Mesendoderm (in vitro differentiated cells): ENCODE data around the gene SURF2.

ENCODE experiments used
- DNase-seq: peaks from one replicate; pipeline ENCODE4 v3.0.0; 2013
- H2AK5ac ChIP-seq: 2 replicates; pipeline ENCODE4 v1.6.1; 2013; ENCODE audit warnings: low read length, inconsistent platforms
- H2BK120ac ChIP-seq: 2 replicates; pipeline ENCODE4 v1.6.1; 2013; ENCODE audit warnings: low read depth, mild to moderate bottlenecking, low read length, moderate library complexity, mixed read lengths
- H2BK15ac ChIP-seq: replicated peaks from 2 replicates; pipeline ENCODE4 v1.6.1; 2013; ENCODE audit warnings: low read depth, mild to moderate bottlenecking, moderate library complexity
- H2BK5ac ChIP-seq: 2 replicates; pipeline ENCODE4 v1.6.1; 2013; ENCODE audit warnings: low read length, inconsistent platforms
- H3K18ac ChIP-seq: 2 replicates; pipeline ENCODE4 v1.6.1; 2013; ENCODE audit warnings: mild to moderate bottlenecking, low read length, mixed read lengths
- H3K23ac ChIP-seq: one replicate; pipeline ENCODE4 v1.6.1; 2013; ENCODE audit warnings: low read length
- H3K27ac ChIP-seq: 2 replicates; pipeline ENCODE4 v1.5.1; 2013; ENCODE audit warnings: low read depth, mild to moderate bottlenecking, inconsistent platforms, low read length, moderate library complexity
- H3K27me3 ChIP-seq: 2 replicates; pipeline ENCODE4 v1.6.1; 2013; ENCODE audit warnings: low read length, control low read depth, mild to moderate bottlenecking, inconsistent platforms; ENCODE audit not compliant: insufficient read depth, poor library complexity
- H3K36me3 ChIP-seq: 2 replicates; pipeline ENCODE4 v1.6.1; 2013; ENCODE audit warnings: low read length, inconsistent platforms; ENCODE audit not compliant: control insufficient read depth, insufficient read depth
- H3K4ac ChIP-seq: one replicate; pipeline ENCODE4 v1.6.1; 2013; ENCODE audit warnings: low read depth, mild to moderate bottlenecking, low read length, moderate library complexity
- H3K4me1 ChIP-seq: 2 replicates; pipeline ENCODE4 v1.6.1; 2013; ENCODE audit warnings: low read depth, low read length, inconsistent platforms; ENCODE audit not compliant: control insufficient read depth
- H3K4me2 ChIP-seq: 2 replicates; pipeline ENCODE4 v1.6.1; 2013; ENCODE audit warnings: low read length
- H3K4me3 ChIP-seq: 2 replicates; pipeline ENCODE4 v1.5.1; 2013; ENCODE audit warnings: mild to moderate bottlenecking, low read length
- H3K56ac ChIP-seq: one replicate; pipeline ENCODE4 v1.6.1; 2013; ENCODE audit warnings: low read length
- H3K79me1 ChIP-seq: 2 replicates; pipeline ENCODE4 v1.6.1; 2013; ENCODE audit warnings: low read length, inconsistent platforms
- H3K79me2 ChIP-seq: 2 replicates; pipeline ENCODE4 v1.6.1; 2013; ENCODE audit warnings: mild to moderate bottlenecking, low read length; ENCODE audit not compliant: control insufficient read depth, insufficient read depth
- H3K9ac ChIP-seq: 2 replicates; pipeline ENCODE4 v1.6.1; 2013; ENCODE audit warnings: low read length, inconsistent platforms
- H4K5ac ChIP-seq: one replicate; pipeline ENCODE4 v1.6.1; 2013; ENCODE audit warnings: low read length
- H4K8ac ChIP-seq: one replicate; pipeline ENCODE4 v1.6.1; 2013; ENCODE audit warnings: low read depth, mild to moderate bottlenecking, control low read depth, low read length, moderate library complexity
- WGBS: extraction: QIAGEN DNeasy Blood & Tissue Kit; methylation state at CpG from one replicate; pipeline ENCODE4 v1.1.7; 2013; ENCODE audit warnings: low lambda C conversion rate, missing lambda C conversion rate; ENCODE audit not compliant: insufficient coverage; ENCODE audit errors: extremely low coverage; 5-methylcytosine and 5-hydroxymethylcytosine counted together

Gene SURF2

DNA sequence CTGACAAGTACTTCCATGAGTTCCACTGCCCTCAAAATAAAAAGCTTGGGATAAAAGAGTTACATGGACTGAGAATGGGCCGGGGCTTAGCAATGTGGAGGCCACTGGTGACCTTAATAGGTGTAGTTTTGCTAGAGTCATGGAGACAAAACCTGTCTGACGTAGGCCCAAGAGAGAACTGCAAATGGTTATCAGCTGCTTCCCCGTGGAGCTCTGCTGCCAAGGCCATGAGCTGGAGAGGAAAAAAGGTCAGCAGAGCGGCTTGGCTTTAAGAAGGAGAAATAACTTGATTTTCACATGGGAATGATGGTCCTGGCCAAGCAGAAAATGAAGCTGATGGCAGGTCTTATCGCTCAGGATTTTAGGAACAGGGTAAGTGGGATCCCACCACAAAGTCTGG lies 16.7 kb upstream of the SURF2 start:
- H2BK120ac ChIP-seq = no peak overlapping the region
- peaks cover 12% of the 10 kb centered on the region for H3K36me3 ChIP-seq
- H2BK5ac ChIP-seq = no peak overlapping the region
- no peak for DNase-seq
- H3K79me2 ChIP-seq = peaks cover 5% of the 10 kb centered on the region
- no peak overlapping the region for H3K9ac ChIP-seq
- H3K4me2 ChIP-seq = no peak overlapping the region
- H4K5ac ChIP-seq = no peak overlapping the region
- H3K4ac ChIP-seq = no peak overlapping the region
- H3K4me1 ChIP-seq = peaks cover under 1% of the 10 kb centered on the region
- no peak overlapping the region for H2AK5ac ChIP-seq
- H3K79me1 ChIP-seq = peaks cover 2% of the 10 kb centered on the region
- H3K56ac ChIP-seq = no peak overlapping the region
- no peak overlapping the region for H3K18ac ChIP-seq
- H3K23ac ChIP-seq = no peak overlapping the region
- no peak overlapping the region for H3K27ac ChIP-seq
- H3K27me3 ChIP-seq = no peaks in the 10 kb centered on the region
- no peak overlapping the region for H2BK15ac ChIP-seq
- WGBS = no CpG with 5 or more reads among the region's 5 CpGs
- H3K4me3 ChIP-seq = no peak overlapping the region
- H4K8ac ChIP-seq = no peak overlapping the region

DNA sequence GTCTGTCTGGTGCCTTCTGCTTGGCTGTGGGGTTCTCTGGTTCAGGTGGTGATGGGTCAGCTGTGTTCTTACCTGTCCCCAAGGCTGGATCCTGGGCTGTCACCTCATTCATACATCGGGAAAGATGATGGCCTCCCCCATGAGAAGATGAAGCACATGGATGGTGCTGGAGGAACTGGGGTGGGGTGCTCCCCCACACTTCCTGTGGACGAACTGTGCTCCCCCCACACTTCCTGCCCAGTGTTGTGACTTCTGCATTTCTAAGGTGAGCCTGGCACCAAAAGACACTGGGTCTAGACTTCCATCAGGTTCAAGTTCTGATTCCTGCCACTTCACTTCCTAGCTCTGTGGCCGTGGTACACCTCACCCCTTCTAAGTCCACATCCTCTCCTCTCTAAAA lies 16.1 kb upstream of the SURF2 start:
- Histone ChIP-seq H3K4me1 (no peaks in the 10 kb centered on the region), H2AK5ac (no peak overlapping the region), H3K27me3 (no peaks in the 10 kb centered on the region), H3K4me3 (no peak overlapping the region), H3K4ac (no peak overlapping the region), H2BK15ac (no peak overlapping the region), H3K23ac (no peak overlapping the region), H3K36me3 (peaks cover 12% of the 10 kb centered on the region), H3K4me2 (no peak overlapping the region), H3K27ac (no peak overlapping the region), H3K79me1 (peaks cover 5% of the 10 kb centered on the region), H3K56ac (no peak overlapping the region), H2BK5ac (no peak overlapping the region), H3K9ac (no peak overlapping the region), H4K5ac (no peak overlapping the region), H2BK120ac (no peak overlapping the region), H4K8ac (no peak overlapping the region), H3K18ac (no peak overlapping the region), H3K79me2 (peaks cover 3% of the 10 kb centered on the region)
- DNase-seq = no peak
- no CpG with 5 or more reads among the region's 3 CpGs for WGBS

DNA sequence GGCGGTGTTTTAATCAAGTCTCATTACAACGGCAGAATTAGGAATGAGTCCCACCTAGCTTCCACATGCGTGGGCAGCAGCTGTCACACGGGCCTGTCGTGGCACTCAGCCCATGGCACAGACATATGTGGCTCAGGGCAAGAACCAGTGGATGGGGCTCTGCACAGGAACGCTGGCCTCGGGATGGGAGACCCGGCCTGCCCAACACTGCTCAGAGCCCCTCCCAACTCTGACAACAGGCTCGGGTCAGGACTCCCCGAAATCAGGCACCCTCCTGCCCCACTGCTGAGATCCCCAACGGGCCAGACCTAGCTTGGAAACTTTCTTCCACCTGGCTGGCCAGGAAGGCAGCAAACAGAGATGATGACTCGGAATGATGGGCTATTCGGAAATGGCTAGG lies 15.4 kb upstream of the SURF2 start:
- Histone ChIP-seq H4K8ac (no peak overlapping the region), H3K4ac (no peak overlapping the region), H4K5ac (no peak overlapping the region), H3K4me2 (no peak overlapping the region), H3K27ac (no peak overlapping the region), H3K27me3 (no peaks in the 10 kb centered on the region), H3K56ac (no peak overlapping the region), H3K18ac (no peak overlapping the region), H3K23ac (no peak overlapping the region), H2AK5ac (no peak overlapping the region), H2BK5ac (no peak overlapping the region), H3K79me2 (peaks cover 6% of the 10 kb centered on the region), H3K4me3 (no peak overlapping the region), H2BK120ac (no peak overlapping the region), H3K4me1 (no peaks in the 10 kb centered on the region), H2BK15ac (no peak overlapping the region), H3K9ac (no peak overlapping the region), H3K36me3 (peaks cover 14% of the 10 kb centered on the region), H3K79me1 (peaks cover 10% of the 10 kb centered on the region)
- DNase-seq = no peak
- no CpG with 5 or more reads among the region's 13 CpGs for WGBS

DNA sequence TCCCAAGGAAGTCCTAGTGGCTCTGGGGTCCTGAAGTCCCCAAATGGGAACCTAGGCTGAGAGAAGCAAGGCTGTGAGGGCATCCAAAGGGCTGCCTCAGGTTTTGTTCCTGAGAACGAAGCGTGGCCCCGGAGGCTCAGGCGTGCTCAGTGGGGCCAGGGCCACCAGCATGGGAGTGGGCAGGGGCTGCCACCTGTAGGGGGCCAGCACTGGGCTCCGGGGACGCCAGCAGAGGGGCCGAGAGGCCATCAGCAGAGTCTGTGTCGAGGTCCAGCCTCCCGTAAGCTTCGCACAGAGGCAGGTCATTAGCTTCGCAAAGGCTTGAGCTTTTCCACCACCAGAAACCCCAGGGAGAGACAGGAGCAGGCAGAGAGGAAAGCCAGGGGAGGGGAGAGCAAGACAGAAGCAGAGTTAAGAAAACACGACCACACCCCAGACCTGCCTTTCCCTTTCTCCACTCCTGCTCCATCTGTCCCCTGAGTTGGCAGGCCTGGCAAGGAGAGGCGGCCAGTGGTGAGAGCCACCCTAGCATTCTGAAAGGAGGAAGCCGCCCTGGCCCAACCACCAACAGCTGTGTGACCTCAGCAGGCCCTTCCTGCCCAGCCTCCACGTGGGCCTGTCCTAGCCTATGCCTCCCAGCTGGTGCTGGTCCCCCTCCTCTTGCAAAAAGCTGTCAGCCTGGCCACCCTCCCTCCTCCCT lies 14.8 kb upstream of the SURF2 start:
- Histone ChIP-seq H4K8ac (no peak overlapping the region), H2AK5ac (no peak overlapping the region), H2BK120ac (no peak overlapping the region), H3K27ac (no peak overlapping the region), H2BK15ac (no peak overlapping the region), H3K79me1 (peaks cover 16% of the 10 kb centered on the region), H3K36me3 (peaks cover 14% of the 10 kb centered on the region), H3K56ac (no peak overlapping the region), H3K9ac (no peak overlapping the region), H3K18ac (no peak overlapping the region), H2BK5ac (no peak overlapping the region), H3K27me3 (no peaks in the 10 kb centered on the region), H3K4me2 (no peak overlapping the region), H3K4ac (no peak overlapping the region), H3K79me2 (peaks cover 12% of the 10 kb centered on the region), H3K4me3 (no peak overlapping the region), H3K4me1 (no peaks in the 10 kb centered on the region), H4K5ac (no peak overlapping the region), H3K23ac (no peak overlapping the region)
- no CpG with 5 or more reads among the region's 15 CpGs for WGBS
- no peak for DNase-seq

DNA sequence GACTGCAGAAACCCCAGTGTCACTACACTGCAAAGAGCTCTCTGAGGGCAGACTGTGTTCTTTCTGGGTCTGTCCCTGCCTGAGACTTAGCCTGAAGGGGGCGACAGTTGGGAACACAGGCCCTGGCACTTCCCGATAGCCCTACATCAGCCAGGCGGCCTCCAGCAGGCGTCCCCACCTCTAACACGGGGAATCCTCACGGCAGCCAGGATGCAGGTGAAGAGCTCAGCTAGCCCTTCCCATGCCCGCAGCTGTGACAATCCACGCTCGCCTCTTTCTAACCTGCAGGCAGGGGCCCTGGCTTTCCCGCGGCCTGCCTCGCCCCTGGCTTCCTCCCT lies 14.3 kb upstream of the SURF2 start:
- H2BK5ac ChIP-seq = no peak overlapping the region
- no peak overlapping the region for H3K18ac ChIP-seq
- H2AK5ac ChIP-seq = no peak overlapping the region
- no peak overlapping the region for H3K4ac ChIP-seq
- no peak overlapping the region for H3K23ac ChIP-seq
- no peak overlapping the region for H3K56ac ChIP-seq
- DNase-seq = peak; percentile 81
- H3K36me3 ChIP-seq = peaks cover 14% of the 10 kb centered on the region
- no peak overlapping the region for H3K9ac ChIP-seq
- H3K4me1 ChIP-seq = no peaks in the 10 kb centered on the region
- H3K79me1 ChIP-seq = peaks cover 17% of the 10 kb centered on the region
- no CpG with 5 or more reads among the region's 12 CpGs for WGBS
- no peaks in the 10 kb centered on the region for H3K27me3 ChIP-seq
- H3K79me2 ChIP-seq = peaks cover 18% of the 10 kb centered on the region
- H2BK120ac ChIP-seq = no peak overlapping the region
- H4K5ac ChIP-seq = no peak overlapping the region
- no peak overlapping the region for H2BK15ac ChIP-seq
- no peak overlapping the region for H3K4me3 ChIP-seq
- H4K8ac ChIP-seq = no peak overlapping the region
- H3K27ac ChIP-seq = no peak overlapping the region
- no peak overlapping the region for H3K4me2 ChIP-seq

DNA sequence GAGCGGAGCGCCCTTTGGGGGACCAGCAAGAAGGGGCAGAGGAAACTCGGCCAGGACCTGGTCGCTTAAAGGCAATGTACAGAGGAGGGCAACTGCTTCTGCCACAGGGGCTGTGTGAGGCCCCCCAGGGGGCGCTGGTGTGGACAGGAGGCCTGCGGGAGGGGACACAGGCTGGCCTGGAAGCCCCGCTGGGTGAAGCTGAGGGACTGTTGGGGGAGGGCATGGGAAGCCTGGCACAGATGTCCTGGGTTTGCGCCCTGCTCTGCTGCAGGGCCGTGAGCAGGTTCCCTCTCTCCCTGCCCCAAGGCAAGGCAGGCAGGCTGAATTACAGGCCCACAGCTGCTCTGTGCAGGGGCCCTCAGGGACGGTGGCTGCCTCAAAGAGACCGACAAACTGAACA lies 13.8 kb upstream of the SURF2 start:
- DNase-seq = peak; percentile 41
- WGBS = no CpG with 5 or more reads among the region's 11 CpGs

More for the DNA sequence above, 13.8 kb upstream of the SURF2 start:
- H3K4me3 ChIP-seq = no peak overlapping the region
- peaks cover 21% of the 10 kb centered on the region for H3K79me2 ChIP-seq
- no peak overlapping the region for H4K8ac ChIP-seq
- no peak overlapping the region for H2AK5ac ChIP-seq
- peaks cover 17% of the 10 kb centered on the region for H3K79me1 ChIP-seq
- H3K36me3 ChIP-seq = peaks cover 14% of the 10 kb centered on the region
- no peak overlapping the region for H4K5ac ChIP-seq
- no peak overlapping the region for H3K4me2 ChIP-seq
- H2BK15ac ChIP-seq = no peak overlapping the region
- H3K56ac ChIP-seq = no peak overlapping the region
- no peak overlapping the region for H3K23ac ChIP-seq
- no peaks in the 10 kb centered on the region for H3K27me3 ChIP-seq
- H2BK120ac ChIP-seq = no peak overlapping the region
- no peak overlapping the region for H3K9ac ChIP-seq
- no peak overlapping the region for H3K18ac ChIP-seq
- no peak overlapping the region for H3K4ac ChIP-seq
- no peaks in the 10 kb centered on the region for H3K4me1 ChIP-seq
- H2BK5ac ChIP-seq = no peak overlapping the region
- H3K27ac ChIP-seq = no peak overlapping the region
